GM23338 (cell line): ENCODE measurements around the gene CTAGE1. TPM values are rescaled to one million over a fixed set of nuclear protein-coding genes. Genes with fewer than 3 reads are reported as not detected.

Experiments
- ATAC-seq: fragments of 200-7000 bp; cut with Tn5 transposase; 3 replicates; pipeline ENCODE4 v1.9.1; 2020
- DNase-seq: peaks from one replicate; pipeline ENCODE4 v3.0.0-alpha.2; 2015; ENCODE audit warnings: low spot score
- H2AFZ ChIP-seq: fragments of 200-600 bp; sonication (generic); 2 replicates; pipeline ENCODE4 v1.8.0; 2016; ENCODE audit warnings: antibody characterized with exemption, mild to moderate bottlenecking, moderate library complexity
- H3F3A ChIP-seq: fragments of 200-600 bp; sonication (generic); replicated peaks from 2 replicates; pipeline ENCODE4 v1.8.0; 2017; ENCODE audit warnings: antibody characterized with exemption, mixed run types, low read depth
- H3K27ac ChIP-seq: fragments of 200-600 bp; sonication (generic); 2 replicates; pipeline ENCODE4 v1.6.1; 2016; ENCODE audit warnings: low read depth
- H3K27me3 ChIP-seq: fragments of 200-600 bp; sonication (generic); 2 replicates; pipeline ENCODE4 v1.8.0; 2016; ENCODE audit warnings: mild to moderate bottlenecking, mixed run types, moderate library complexity; ENCODE audit not compliant: insufficient read depth
- H3K36me3 ChIP-seq: fragments of 200-600 bp; sonication (generic); 2 replicates; pipeline ENCODE4 v1.8.0; 2016; ENCODE audit warnings: mild to moderate bottlenecking; ENCODE audit not compliant: insufficient read depth
- H3K4me1 ChIP-seq: fragments of 200-600 bp; sonication (generic); 2 replicates; pipeline ENCODE4 v1.8.0; 2016; ENCODE audit warnings: mild to moderate bottlenecking, moderate library complexity; ENCODE audit not compliant: insufficient read depth
- H3K4me2 ChIP-seq: fragments of 200-600 bp; sonication (generic); 2 replicates; pipeline ENCODE4 v1.7.1; 2017; ENCODE audit warnings: mixed run types
- H3K4me3 ChIP-seq: fragments of 200-600 bp; sonication (generic); 2 replicates; pipeline ENCODE4 v1.6.1; 2016; ENCODE audit warnings: mixed run types
- H3K79me2 ChIP-seq: fragments of 200-600 bp; sonication (generic); replicated peaks from 2 replicates; pipeline ENCODE4 v1.8.0; 2017; ENCODE audit warnings: mild to moderate bottlenecking; ENCODE audit not compliant: insufficient read depth
- H3K9me2 ChIP-seq: fragments of 200-600 bp; sonication (generic); 2 replicates; pipeline ENCODE4 v1.8.0; 2017; ENCODE audit not compliant: insufficient read depth
- H4K20me1 ChIP-seq: fragments of 200-600 bp; sonication (generic); replicated peaks from 2 replicates; pipeline ENCODE4 v1.8.0; 2017; ENCODE audit warnings: mild to moderate bottlenecking; ENCODE audit not compliant: insufficient read depth
- H3K27ac Mint-ChIP-seq: 2 replicates; pipeline ENCODE4 v1.8.0; 2020; ENCODE audit warnings: inconsistent platforms, mild to moderate bottlenecking, moderate library complexity, mixed read lengths
- H3K27me3 Mint-ChIP-seq: 3 replicates; pipeline ENCODE4 v1.8.0; 2022; ENCODE audit warnings: low read depth, mild to moderate bottlenecking, moderate library complexity, mixed read lengths, inconsistent platforms; ENCODE audit not compliant: insufficient read depth, poor library complexity
- H3K36me3 Mint-ChIP-seq: 3 replicates; pipeline ENCODE4 v1.8.0; 2021; ENCODE audit warnings: low read depth, mild to moderate bottlenecking, inconsistent platforms, moderate library complexity, mixed read lengths
- H3K4me1 Mint-ChIP-seq: 3 replicates; pipeline ENCODE4 v1.8.0; 2020; ENCODE audit warnings: mild to moderate bottlenecking, inconsistent platforms, mixed read lengths
- H3K4me3 Mint-ChIP-seq: 3 replicates; pipeline ENCODE4 v1.8.0; 2021; ENCODE audit warnings: moderate library complexity, mild to moderate bottlenecking, inconsistent platforms, mixed read lengths
- H3K9me3 Mint-ChIP-seq: 3 replicates; pipeline ENCODE4 v1.8.0; 2020; ENCODE audit warnings: moderate library complexity, mild to moderate bottlenecking, inconsistent platforms, mixed read lengths
- CREB1 ChIP-seq: fragments of 250-450 bp; sonication (Bioruptor Pico); IDR thresholded peaks from 2 replicates; pipeline ENCODE4 v1.5.0; 2020; ENCODE audit warnings: low read depth, mild to moderate bottlenecking, moderate library complexity
- CTCF ChIP-seq, 2 experiments: fragments of 200-600 bp in 1 of 2; sonication (generic) in 1 of 2; conservative IDR thresholded peaks; 2 replicates each; pipeline versions ENCODE4 v1.5.1 to v1.6.1; 2016 to 2017; ENCODE audit warnings: antibody characterized with exemption in 2 of 2, low read depth in 2 of 2, mild to moderate bottlenecking in 2 of 2, moderate library complexity in 1 of 2
- ETS1 ChIP-seq: IDR thresholded peaks from 2 replicates; pipeline ENCODE4 v1.6.1; 2016; ENCODE audit warnings: antibody characterized with exemption
- EZH2 ChIP-seq: fragments of 200-600 bp; sonication (generic); IDR thresholded peaks from one replicate; pipeline ENCODE4 v1.8.0; 2017; ENCODE audit warnings: antibody characterized with exemption, mild to moderate bottlenecking, low read depth; ENCODE audit not compliant: unreplicated experiment
- EZH2phosphoT487 ChIP-seq: fragments of 200-600 bp; sonication (generic); IDR thresholded peaks from one replicate; pipeline ENCODE4 v1.8.1; 2018; ENCODE audit warnings: antibody characterized with exemption; ENCODE audit not compliant: unreplicated experiment
- JUNB ChIP-seq: IDR thresholded peaks from one replicate; pipeline ENCODE4 v1.6.1; 2016; ENCODE audit warnings: antibody characterized with exemption; ENCODE audit not compliant: unreplicated experiment
- NANOG ChIP-seq: IDR thresholded peaks from 2 replicates; pipeline ENCODE4 v1.6.1; 2016; ENCODE audit warnings: antibody characterized with exemption, borderline replicate concordance
- POLR2AphosphoS5 ChIP-seq: IDR thresholded peaks from 2 replicates; pipeline ENCODE4 v1.6.1; 2016; ENCODE audit warnings: antibody characterized with exemption, low read depth
- REST ChIP-seq: IDR thresholded peaks from one replicate; pipeline ENCODE4 v1.6.1; 2018; ENCODE audit warnings: antibody characterized with exemption; ENCODE audit not compliant: unreplicated experiment
- STAT1 ChIP-seq: IDR thresholded peaks from one replicate; pipeline ENCODE4 v1.6.1; 2016; ENCODE audit warnings: antibody characterized with exemption; ENCODE audit not compliant: unreplicated experiment
- ZNF114 ChIP-seq: fragments of 250-450 bp; sonication (Bioruptor Pico); IDR thresholded peaks from 2 replicates; pipeline ENCODE4 v1.5.0; 2020; ENCODE audit warnings: mild to moderate bottlenecking, moderate library complexity
- ZNF331 ChIP-seq: fragments of 250-450 bp; sonication (Bioruptor Pico); IDR thresholded peaks from 2 replicates; pipeline ENCODE4 v1.5.0; 2020; ENCODE audit warnings: low read depth, mild to moderate bottlenecking, moderate library complexity
- polyA plus RNA-seq: library from polyadenylated mRNA; unstranded; fragments of >200 nt; fragmentation: Nextera tagmentation; extraction: Ambion mirVana; gene quantifications from 2 replicates; pipeline ENCODE4 v1.2.1, GENCODE V29; 2016
- total RNA-seq: library from RNA; depleted of rRNA; stranded (reverse); fragments of >200 nt; shearing (Covaris generic); gene quantifications from 2 replicates; pipeline ENCODE4 v1.2.3, GENCODE V29; 2014

CTAGE1 gene
- total and polyA plus RNA-seq, 2 experiments from 2014 or later, result 0.03 to 0.06 TPM

- Histone ChIP-seq H3K79me2 (no peaks in the 10 kb centered on the region), H2AFZ (no peak overlapping the region), H3F3A (no peaks in the 10 kb centered on the region), H4K20me1 (no peaks in the 10 kb centered on the region), H3K4me1 (no peaks in the 10 kb centered on the region), H3K36me3 (no peaks in the 10 kb centered on the region), H3K4me3 (no peak overlapping the region), H3K9me2 (no peaks in the 10 kb centered on the region), H3K27me3 (no peaks in the 10 kb centered on the region), H3K27ac (no peak overlapping the region), H3K4me2 (no peak overlapping the region)
- no peaks in the 10 kb centered on the region for H3K4me1 Mint-ChIP-seq
- no peak overlapping the region for H3K27ac Mint-ChIP-seq
- peaks cover 4% of the 10 kb centered on the region; the same call in 1 of the 3 replicates for H3K9me3 Mint-ChIP-seq
- no peak overlapping the region for H3K4me3 Mint-ChIP-seq
- DNase-seq (no peak), ATAC-seq (no peak)
- no peaks in the 10 kb centered on the region for H3K36me3 Mint-ChIP-seq
- TF ChIP-seq EZH2phosphoT487 (no peak), EZH2 (no peak), NANOG (no peak), ETS1 (no peak), JUNB (no peak), CTCF (conservative IDR thresholded peaks at IDR 0.05; ENCODE audit: low read depth in 2 of 2) (no peak)
- no peaks in the 10 kb centered on the region for H3K27me3 Mint-ChIP-seq
Measured at GRCh38 chr18:22368021-22368420, 49.7 kb downstream of the CTAGE1 start.

GRCh38 chr18:22367303-22367702 is 50.4 kb downstream of the CTAGE1 start:
- no peaks in the 10 kb centered on the region for H3F3A ChIP-seq
- no peak overlapping the region for H3K4me3 Mint-ChIP-seq
- no peaks in the 10 kb centered on the region for H3K9me3 Mint-ChIP-seq
- H3K4me3 ChIP-seq, result no peak overlapping the region
- H3K4me2 ChIP-seq, result no peak overlapping the region
- no peaks in the 10 kb centered on the region for H3K27me3 Mint-ChIP-seq
- H3K4me1 Mint-ChIP-seq, result no peaks in the 10 kb centered on the region
- H4K20me1 ChIP-seq, result no peaks in the 10 kb centered on the region
- ATAC-seq (no peak), DNase-seq (no peak)
- H3K27me3 ChIP-seq, result no peaks in the 10 kb centered on the region
- no peaks in the 10 kb centered on the region for H3K79me2 ChIP-seq
- H3K27ac ChIP-seq, result no peak overlapping the region
- no peaks in the 10 kb centered on the region for H3K36me3 Mint-ChIP-seq
- no peaks in the 10 kb centered on the region for H3K36me3 ChIP-seq
- H3K27ac Mint-ChIP-seq, result no peak overlapping the region
- no peak overlapping the region for H2AFZ ChIP-seq
- H3K4me1 ChIP-seq, result no peaks in the 10 kb centered on the region
- no peaks in the 10 kb centered on the region for H3K9me2 ChIP-seq
- TF ChIP-seq STAT1, result no peak
- TF ChIP-seq POLR2AphosphoS5, result no peak
- TF ChIP-seq EZH2phosphoT487, result no peak
- TF ChIP-seq CREB1 (CRISPR knock-in tag), result no peak
- no peak for TF ChIP-seq REST
- TF ChIP-seq NANOG, result no peak
- no peak for TF ChIP-seq ETS1
- no peak for TF ChIP-seq EZH2
- no peak for TF ChIP-seq CTCF (conservative IDR thresholded peaks at IDR 0.05; ENCODE audit: low read depth in 2 of 2)
- TF ChIP-seq ZNF114, result no peak
- no peak for TF ChIP-seq JUNB
- no peak for TF ChIP-seq ZNF331 (CRISPR knock-in tag)
